Esophagus squamous epithelium (tissue), 4 donors: ENCODE measurements around the gene DPYSL4.

Experiments used
- CTCF ChIP-seq, 6 experiments: fragments of 450-650 bp in 4 of 6; fragments of 200-600 bp in 2 of 6; sonication (generic) in 2 of 6; IDR thresholded peaks; one replicate each; pipeline ENCODE4 v1.5.1; 2016 to 2019; ENCODE audit warnings: antibody characterized with exemption in 6 of 6, mild to moderate bottlenecking in 4 of 6, moderate library complexity in 4 of 6
- POLR2A ChIP-seq, 4 donors: fragments of 450-650 bp; IDR thresholded peaks; one replicate each; pipeline ENCODE4 v1.6.1; 2017; ENCODE audit warnings: antibody characterized with exemption in 4 of 4, mild to moderate bottlenecking in 4 of 4, moderate library complexity in 3 of 4

DNA sequence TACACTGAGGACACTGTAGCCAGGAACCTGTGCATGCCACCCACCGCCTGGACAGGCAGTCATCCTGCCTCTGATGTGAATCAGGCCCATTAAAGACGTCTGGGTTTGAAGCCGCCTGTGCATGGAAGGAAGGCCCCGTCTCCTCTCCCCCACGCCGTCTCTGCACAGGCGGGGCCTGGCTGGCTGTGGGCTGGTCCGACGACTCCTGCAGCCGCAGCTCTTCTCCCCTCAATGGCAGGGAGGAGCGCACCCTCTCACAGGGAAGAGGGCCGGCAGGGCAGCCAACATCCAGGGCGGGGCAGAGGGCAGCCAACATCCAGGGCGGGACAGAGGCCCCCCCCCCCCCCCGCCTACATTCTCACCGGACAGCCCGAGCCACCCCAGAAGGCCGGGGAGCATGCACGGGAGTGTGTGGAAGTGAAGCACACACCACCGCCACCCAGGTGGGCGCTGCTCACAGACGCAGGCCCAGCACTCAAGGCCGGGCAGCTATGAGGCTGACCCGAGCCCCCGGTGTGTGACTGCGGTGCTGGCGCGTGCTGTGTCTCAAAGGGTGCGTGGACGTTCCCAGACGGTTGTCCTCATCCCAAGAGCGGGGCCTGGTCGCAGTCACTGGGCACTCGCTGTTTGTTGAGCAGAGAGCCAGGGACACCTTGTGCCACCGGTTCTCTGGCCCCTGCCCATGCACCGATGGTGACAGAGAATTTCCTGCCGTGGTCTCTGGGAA is 19.1 kb downstream of the DPYSL4 start:
- TF ChIP-seq CTCF (IDR thresholded peaks at IDR 0.05) (no peak), POLR2A (IDR thresholded peaks at IDR 0.05) (no peak)
